Measurements from ENCODE around the gene KAT8. TPM values are rescaled to one million over a fixed set of nuclear protein-coding genes. Genes with fewer than 3 reads are reported as not detected.
"Not testable (repeated sequence)": the region's sequence is repeated elsewhere in the genome, so short reads cannot be mapped to it uniquely, and the experiment has no call there.

The KAT8 gene
- total RNA-seq, 1 donor: 76.5 TPM

DNA sequence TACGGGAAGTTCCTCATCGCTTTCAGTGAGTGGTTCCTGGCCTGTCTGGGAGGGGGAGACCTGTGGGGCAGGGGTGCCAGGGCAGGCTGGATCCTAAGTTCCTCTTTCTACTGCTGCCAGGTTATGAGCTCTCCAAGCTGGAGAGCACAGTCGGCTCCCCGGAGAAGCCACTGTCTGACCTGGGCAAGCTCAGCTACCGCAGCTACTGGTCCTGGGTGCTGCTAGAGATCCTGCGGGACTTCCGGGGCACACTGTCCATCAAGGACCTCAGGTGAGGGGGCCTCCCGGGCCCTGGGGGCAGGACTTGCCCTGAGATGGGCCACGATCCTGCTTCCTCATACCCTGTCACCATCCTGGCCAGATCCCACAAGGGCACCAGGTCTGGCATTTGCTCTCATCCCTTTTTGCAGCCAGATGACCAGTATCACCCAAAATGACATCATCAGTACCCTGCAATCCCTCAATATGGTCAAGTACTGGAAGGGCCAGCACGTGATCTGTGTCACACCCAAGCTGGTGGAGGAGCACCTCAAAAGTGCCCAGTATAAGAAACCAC is 12.9 kb downstream of the KAT8 start:
- Histone ChIP-seq H3K27me3 (ENCODE audit: insufficient read depth, low read length) (no peaks in the 10 kb centered on the region), H3K4me1 (ENCODE audit: insufficient read depth, low read length) (peaks cover 63% of the 10 kb centered on the region), H3K9me3 (ENCODE audit: low read depth, low read length) (no peaks in the 10 kb centered on the region), H3K4me3 (ENCODE audit: low read length) (no peak overlapping the region)

DNA sequence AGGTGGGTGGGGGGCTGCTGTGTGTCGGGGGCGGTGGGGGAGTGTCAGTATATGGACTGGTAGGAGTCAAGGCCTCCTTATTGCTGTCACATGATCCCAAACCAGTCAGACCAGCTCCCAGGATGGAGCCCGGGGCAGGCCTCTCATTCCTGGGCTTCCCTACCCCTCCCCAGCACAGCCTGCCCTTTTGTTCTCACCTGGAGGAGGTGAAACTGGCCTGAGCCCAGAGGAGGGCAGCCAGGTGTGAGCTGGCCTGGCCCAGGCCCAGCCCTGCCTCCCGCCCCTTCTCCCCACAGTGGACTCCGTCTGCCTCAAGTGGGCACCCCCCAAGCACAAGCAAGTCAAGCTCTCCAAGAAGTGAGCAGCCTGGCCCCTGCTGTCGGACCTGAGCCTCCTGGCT is 13.4 kb downstream of the KAT8 start:
- H3K9me3 ChIP-seq (ENCODE audit: low read depth, low read length): no peaks in the 10 kb centered on the region
- H3K27me3 ChIP-seq (ENCODE audit: insufficient read depth, low read length): no peaks in the 10 kb centered on the region
- H3K4me1 ChIP-seq (ENCODE audit: insufficient read depth, low read length): peaks cover 63% of the 10 kb centered on the region
- H3K4me3 ChIP-seq (ENCODE audit: low read length): no peak overlapping the region

DNA sequence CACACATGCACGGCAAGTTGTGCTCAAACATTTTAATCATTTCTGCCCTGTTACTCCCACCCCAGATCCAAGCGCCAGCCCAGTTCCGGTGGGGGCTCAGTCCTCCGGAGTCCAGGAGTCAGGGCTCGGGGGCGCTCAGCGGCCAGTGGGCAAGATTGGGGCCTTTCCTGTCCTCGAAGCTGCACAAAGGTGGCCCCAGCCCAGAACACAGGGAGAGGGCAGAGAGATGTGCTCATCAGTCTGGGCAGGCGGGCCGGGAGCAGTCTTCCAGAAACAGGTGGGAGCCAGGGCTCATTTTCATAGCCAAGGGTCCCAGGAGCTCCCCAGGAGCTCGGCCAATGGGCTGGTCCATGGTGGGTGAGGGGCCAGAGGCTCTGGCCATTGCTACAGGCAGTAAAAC is 14.0 kb downstream of the KAT8 start:
- Histone ChIP-seq H3K27me3 (ENCODE audit: insufficient read depth, low read length) (no peaks in the 10 kb centered on the region), H3K4me3 (ENCODE audit: low read length) (no peak overlapping the region), H3K9me3 (ENCODE audit: low read depth, low read length) (no peaks in the 10 kb centered on the region), H3K4me1 (ENCODE audit: insufficient read depth, low read length) (peaks cover 60% of the 10 kb centered on the region)

DNA sequence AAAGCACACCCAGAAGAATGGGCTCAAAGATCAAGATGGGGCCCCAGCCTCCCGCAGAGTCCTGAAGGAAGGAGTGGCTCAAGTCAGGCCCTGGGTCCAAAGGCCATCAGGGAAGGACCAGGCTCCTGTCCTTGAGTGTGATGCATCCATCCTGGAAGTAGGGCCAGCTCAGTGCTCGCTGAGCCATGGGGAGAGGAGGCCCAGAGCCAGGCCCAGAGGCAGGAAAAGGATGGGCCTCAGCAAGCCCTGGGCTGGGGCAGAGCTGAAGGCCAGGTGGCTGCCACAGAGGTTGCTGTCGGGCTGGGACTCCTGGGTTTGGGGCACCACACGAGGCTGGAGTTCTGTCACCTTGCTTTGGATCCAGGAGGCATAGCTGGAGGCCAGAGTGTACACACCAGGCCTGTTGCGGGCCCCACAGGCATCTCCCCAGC is 14.4 kb downstream of the KAT8 start:
- Histone ChIP-seq H3K4me3 (ENCODE audit: low read length) (no peak overlapping the region), H3K9me3 (ENCODE audit: low read depth, low read length) (no peaks in the 10 kb centered on the region), H3K27me3 (ENCODE audit: insufficient read depth, low read length) (no peaks in the 10 kb centered on the region), H3K4me1 (ENCODE audit: insufficient read depth, low read length) (peaks cover 56% of the 10 kb centered on the region)

DNA sequence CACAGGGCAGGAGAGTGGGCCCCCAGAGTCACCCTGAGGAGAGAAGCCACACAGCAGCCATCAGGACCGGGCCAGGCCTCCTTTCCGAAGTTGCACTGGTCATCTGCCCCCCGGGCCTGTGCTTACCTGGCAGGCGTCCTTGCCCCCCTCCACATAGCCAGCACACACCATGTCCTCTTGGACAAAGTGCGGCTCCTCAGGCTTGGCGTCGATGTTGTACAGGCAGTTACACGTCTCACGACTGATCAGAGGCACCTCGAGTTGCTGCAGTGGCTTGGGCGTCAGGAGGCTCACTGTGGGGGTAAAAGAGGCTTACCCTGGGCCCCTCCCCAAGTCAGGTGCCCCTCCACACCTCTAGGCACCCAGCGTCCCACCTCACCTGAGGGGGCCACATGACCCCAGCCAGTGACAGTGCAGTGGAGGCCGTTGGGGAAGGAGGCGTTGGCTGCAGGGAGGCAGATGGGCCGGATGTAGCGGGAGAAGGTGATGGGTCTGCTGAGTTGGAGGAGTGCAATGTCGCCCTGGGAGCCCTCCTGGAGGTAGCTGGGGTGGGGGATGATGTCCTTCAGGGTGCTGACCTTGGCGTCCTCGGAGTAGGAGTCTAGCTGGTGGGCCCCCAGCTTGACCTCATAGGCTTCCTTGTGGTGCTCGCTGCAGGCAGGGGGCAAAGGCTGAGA is 15.0 kb downstream of the KAT8 start:
- no peak overlapping the region for H3K4me3 ChIP-seq (ENCODE audit: low read length)

DNA sequence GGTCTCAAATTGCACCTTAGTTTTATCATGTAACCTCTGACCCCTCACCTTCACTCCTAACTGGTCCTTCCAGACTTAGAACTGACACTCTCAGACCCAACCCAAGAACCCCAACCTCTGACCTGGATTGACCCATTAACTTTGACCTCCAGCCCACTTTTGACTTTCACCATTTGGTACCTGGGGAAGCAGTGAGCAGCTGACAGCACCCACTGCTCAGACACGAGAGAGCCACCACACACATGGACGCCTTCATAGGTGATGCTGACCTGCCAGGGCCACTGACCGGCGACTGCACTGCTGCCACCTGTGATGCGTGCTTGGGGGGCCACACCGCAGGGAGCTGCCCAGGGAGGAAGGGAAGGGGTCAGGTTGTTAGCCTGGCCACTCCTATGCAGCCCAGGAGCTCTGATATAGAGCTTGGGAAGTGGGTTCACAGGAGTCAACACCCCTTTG is 15.6 kb downstream of the KAT8 start:
- Histone ChIP-seq H3K27me3 (ENCODE audit: insufficient read depth, low read length) (no peaks in the 10 kb centered on the region), H3K4me3 (ENCODE audit: low read length) (no peak overlapping the region), H3K4me1 (ENCODE audit: insufficient read depth, low read length) (peaks cover 44% of the 10 kb centered on the region), H3K9me3 (ENCODE audit: low read depth, low read length) (no peaks in the 10 kb centered on the region)

More for the DNA sequence above, 15.0 kb downstream of the KAT8 start:
- Histone ChIP-seq H3K27me3 (ENCODE audit: insufficient read depth, low read length) (no peaks in the 10 kb centered on the region), H3K9me3 (ENCODE audit: low read depth, low read length) (no peaks in the 10 kb centered on the region), H3K4me1 (ENCODE audit: insufficient read depth, low read length) (peaks cover 50% of the 10 kb centered on the region)

DNA sequence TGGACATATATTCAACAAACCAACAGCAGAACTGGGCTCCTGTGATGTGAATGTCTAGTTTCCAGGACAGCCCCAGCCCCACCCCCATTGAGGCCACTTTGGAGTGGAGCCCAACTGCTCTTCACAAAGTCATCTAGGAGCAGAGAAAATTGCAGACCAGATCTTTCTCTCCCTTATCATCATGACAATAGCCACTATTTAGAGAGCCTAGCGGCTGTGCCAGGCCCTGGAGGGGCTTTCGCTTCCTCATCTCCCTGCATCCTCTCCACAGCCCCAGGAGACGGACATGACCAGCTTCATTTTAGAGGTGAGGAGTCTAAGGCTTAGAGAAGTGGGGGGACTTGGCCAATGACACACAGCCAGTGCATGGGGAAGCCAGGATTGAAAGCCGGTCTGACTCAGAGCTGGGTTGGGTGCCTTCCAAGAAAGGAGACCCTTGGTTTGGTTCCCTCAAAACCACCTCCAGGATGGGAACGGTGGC is 16.7 kb downstream of the KAT8 start:
- H3K4me3 ChIP-seq (ENCODE audit: low read length): no peak overlapping the region
- H3K27me3 ChIP-seq (ENCODE audit: insufficient read depth, low read length): no peaks in the 10 kb centered on the region
- peaks cover 35% of the 10 kb centered on the region for H3K4me1 ChIP-seq (ENCODE audit: insufficient read depth, low read length)
- no peaks in the 10 kb centered on the region for H3K9me3 ChIP-seq (ENCODE audit: low read depth, low read length)

DNA sequence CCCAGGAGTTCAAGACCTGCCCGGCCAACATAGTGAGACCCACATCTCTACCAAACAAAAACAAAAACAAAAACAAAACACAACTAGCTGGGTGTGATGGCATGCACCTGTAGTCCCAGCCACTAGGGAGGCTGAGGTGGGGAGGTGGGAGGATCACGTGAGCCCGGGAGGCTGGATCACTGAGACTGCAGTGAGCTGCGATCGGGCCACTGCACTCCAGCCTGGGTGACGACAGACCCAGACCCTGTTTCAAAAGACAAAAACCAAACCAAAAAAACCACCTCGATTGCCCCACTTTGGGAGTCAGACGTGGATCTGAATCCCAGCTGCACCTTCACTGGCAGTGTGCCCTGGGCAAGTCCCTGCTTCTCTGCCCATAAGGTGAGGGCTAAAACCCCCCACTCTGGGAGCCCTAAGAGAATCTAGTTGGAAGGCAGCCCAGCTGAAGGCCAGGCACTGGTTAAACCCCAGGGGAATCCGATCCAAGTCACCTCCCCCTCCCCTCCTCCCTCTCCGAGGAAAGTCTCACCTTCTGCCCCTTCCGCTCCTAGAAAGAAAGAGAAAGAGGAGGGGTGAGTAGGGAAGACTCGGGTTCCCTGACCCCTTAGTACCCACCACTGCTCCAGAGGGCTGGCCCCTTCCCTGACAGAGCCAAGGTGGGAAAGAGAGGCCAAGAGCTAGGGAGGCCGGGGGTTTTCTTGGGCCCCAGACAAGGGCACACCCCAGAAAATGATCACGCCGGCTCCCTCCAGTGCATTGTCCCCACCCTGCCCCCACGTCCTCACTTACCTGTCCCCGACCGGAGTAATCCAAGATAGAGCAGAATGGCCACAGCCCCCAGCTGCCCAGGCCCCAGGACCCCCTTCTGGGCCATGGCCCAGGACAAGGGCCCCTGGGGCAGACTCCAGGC is 17.4 kb downstream of the KAT8 start:
- peaks cover 27% of the 10 kb centered on the region for H3K4me1 ChIP-seq (ENCODE audit: insufficient read depth, low read length)
- H3K9me3 ChIP-seq (ENCODE audit: low read depth, low read length): no peaks in the 10 kb centered on the region
- H3K4me3 ChIP-seq (ENCODE audit: low read length): no peak overlapping the region
- H3K27me3 ChIP-seq (ENCODE audit: insufficient read depth, low read length): no peaks in the 10 kb centered on the region

DNA sequence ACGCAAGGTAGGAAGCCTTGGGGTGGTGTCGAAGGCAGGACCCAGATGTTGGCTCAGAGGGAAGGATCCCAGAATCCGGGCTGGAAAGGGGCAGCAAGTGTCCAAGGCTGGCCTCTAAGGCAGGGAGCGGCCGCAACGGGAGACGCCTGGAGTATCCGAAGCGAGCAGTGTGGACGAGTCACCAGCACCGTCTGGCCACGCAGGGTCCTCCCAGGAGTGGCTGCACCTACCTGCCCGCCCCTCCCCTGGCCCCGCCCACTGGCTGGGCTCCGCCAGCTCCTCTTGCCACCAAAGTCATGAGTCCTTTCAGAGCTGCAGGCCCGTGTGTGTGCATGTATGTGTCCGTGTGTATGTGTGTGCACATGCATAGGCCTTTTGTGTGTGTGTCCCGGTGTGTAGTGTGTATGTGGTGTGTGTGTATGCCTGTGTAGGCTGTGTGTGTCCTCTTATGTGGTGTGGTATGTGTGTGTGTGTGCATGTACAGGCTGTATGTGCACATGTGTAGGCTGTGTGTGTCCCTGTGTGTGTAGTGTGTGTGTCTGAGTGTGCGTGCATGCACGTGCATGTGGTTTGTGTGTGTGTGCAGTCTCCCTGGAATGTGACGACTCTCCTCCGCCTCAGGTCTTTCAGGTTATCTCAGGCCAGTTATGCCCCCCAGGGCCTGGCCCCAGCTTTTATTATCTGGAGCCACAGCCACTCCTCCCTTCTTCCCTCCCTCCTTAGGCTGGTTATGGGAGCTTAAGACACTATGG is 18.2 kb downstream of the KAT8 start, which contains the start of gene PRSS8:
Gene PRSS8 (minus strand): TSS at position 193 of the 752 bp plus-strand sequence. CDS start 229 bp downstream, outside the sequence.
- H3K27me3 ChIP-seq (ENCODE audit: insufficient read depth, low read length): no peaks in the 10 kb centered on the region
- H3K4me3 ChIP-seq (ENCODE audit: low read length): no peak within 1 kb of the TSS
- H3K9me3 ChIP-seq (ENCODE audit: low read depth, low read length): no peaks in the 10 kb centered on the region
- H3K4me1 ChIP-seq (ENCODE audit: insufficient read depth, low read length): peaks cover 20% of the 10 kb centered on the region

DNA sequence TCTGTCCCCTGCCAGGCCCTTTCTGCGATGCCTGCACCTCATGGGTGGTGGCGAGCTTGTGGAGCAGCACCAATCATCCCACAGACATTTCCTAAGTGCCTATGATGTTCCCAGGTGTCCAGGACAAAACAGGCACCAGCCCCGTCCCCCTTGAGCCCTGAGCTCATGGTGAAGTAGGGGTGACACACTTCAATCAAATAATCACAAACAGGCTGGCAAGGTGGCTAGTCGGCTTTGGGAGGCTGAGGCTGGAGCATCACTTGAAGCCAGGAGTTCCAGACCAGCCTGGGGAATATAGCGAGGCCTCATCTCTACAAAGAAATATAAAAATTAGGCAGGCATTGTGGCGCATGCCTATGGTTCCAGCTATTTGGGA is 18.8 kb downstream of the KAT8 start:
- Histone ChIP-seq H3K4me1 (ENCODE audit: insufficient read depth, low read length) (peaks cover 26% of the 10 kb centered on the region), H3K27me3 (ENCODE audit: insufficient read depth, low read length) (no peaks in the 10 kb centered on the region), H3K9me3 (ENCODE audit: low read depth, low read length) (no peaks in the 10 kb centered on the region), H3K4me3 (ENCODE audit: low read length) (no peak overlapping the region)

DNA sequence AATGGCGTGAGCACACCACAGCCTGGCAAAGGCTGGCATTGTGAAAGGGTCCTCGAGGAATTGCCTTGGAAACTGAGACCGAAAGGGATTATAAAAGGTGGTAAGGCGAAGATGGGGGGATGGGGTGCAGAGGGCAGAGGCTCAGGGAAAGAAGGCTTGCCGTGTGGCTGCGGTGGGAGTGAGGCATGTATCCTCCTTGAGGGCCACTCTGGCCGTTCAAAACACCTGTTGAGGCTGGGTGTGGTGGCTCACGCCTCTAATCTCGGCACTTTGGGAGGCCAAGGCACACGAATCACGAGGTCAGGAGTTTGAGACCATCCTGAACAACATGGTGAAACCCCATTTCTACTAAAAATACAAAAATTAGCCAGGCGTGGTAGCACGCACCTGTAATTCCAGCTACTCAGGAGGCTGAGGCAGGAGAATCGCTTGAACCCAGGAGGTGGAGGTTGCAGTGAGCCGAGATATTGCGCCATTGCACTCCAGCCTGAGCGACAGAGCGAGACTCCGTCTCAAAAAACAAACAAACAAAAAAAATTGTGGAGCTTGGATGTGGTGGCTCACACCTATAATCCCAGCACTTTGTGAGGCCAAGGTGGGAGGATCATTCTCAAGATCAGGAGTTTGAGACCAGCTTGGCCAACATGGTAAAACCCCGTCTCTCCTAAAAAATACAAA is 19.5 kb downstream of the KAT8 start:
- not testable (repeated sequence) for H3K27me3 ChIP-seq (ENCODE audit: insufficient read depth, low read length); H3K9me3 ChIP-seq (ENCODE audit: low read depth, low read length); H3K4me3 ChIP-seq (ENCODE audit: low read length)
- peaks cover 33% of the 10 kb centered on the region for H3K4me1 ChIP-seq (ENCODE audit: insufficient read depth, low read length)

DNA sequence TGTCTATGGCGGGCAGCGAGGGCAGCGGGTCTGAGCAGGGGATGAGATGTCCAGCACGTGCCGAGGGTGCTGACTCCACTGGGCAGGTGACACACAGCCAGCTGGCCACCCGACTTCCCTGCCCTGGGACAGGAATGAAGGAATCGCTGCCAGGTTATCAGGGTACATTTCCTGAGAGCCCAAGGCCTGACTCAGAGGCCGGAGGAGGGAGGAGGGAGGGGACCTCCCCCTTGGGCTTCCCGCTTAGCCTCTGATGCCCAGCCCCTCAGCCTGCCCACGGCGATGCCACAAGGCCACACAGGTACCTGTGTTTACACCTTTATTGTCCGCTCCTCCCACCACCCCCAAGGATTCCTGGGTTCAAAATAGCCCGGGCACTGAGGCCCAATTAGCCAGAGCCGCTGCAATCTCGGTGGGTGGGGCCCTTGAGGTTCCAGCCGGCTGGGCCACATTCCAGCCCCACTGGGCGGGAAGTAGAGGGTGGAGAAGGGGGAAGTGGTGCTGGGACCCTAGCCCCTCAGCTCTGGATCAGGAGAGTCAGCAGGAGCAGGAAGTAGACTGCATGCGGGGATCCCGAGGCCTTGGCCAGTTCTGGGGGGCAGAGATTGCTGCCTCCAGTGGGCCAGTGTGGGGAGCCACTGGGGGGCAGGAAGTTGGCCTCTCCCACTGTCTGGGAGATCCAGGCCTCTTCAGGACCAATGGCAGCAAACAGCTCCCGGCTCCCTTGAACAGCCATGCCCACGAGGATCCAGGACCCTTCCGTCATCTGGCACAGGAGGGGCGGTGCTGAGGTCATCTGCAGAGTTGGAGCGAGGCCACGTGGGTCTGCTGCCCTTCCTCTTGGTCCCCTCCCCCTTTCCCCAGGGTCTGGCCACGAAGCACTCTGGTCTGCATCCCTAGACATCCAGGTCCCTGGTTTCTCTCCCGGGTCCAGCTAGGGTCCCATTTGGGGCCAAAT is 21.4 kb downstream of the KAT8 start:
- Histone ChIP-seq H3K4me3 (ENCODE audit: low read length) (no peak overlapping the region), H3K4me1 (ENCODE audit: insufficient read depth, low read length) (peaks cover 40% of the 10 kb centered on the region), H3K27me3 (ENCODE audit: insufficient read depth, low read length) (no peaks in the 10 kb centered on the region), H3K9me3 (ENCODE audit: low read depth, low read length) (no peaks in the 10 kb centered on the region)

DNA sequence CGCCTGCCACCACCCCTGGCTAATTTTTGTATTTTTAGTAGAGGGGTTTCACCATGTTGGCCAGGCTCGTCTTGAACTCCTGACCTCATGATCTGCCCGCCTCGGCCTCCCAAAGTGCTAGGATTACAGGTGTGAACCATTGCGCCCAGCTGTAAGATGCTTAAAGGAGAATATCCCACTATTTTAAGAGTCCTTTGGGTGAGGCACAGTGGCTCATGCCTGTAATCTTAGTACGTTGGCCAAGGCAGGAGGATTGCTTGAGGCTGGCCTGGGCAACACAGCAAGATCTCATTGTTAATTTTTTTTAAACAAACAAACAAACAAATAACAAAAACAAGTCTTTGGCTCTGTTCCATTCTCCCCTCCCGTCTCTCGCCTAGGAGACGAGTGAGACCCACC is 23.6 kb downstream of the KAT8 start:
- not testable (repeated sequence) for H3K4me3 ChIP-seq (ENCODE audit: low read length); H3K27me3 ChIP-seq (ENCODE audit: insufficient read depth, low read length); H3K9me3 ChIP-seq (ENCODE audit: low read depth, low read length)
- H3K4me1 ChIP-seq (ENCODE audit: insufficient read depth, low read length): peaks cover 31% of the 10 kb centered on the region

Data from mononuclear cell (primary cell).